Hematopoietic multipotent progenitor cell treated with erythropoietin and hydrocortisone succinate and interleukin-3 and kit ligand, for 17 days (in vitro differentiated cells): ENCODE measurements around the gene AMMECR1.

Experiments
- DNase-seq: peaks from one replicate; pipeline ENCODE4 v3.0.0-alpha.2; 2015; ENCODE audit warnings: low spot score

Gene AMMECR1

DNA sequence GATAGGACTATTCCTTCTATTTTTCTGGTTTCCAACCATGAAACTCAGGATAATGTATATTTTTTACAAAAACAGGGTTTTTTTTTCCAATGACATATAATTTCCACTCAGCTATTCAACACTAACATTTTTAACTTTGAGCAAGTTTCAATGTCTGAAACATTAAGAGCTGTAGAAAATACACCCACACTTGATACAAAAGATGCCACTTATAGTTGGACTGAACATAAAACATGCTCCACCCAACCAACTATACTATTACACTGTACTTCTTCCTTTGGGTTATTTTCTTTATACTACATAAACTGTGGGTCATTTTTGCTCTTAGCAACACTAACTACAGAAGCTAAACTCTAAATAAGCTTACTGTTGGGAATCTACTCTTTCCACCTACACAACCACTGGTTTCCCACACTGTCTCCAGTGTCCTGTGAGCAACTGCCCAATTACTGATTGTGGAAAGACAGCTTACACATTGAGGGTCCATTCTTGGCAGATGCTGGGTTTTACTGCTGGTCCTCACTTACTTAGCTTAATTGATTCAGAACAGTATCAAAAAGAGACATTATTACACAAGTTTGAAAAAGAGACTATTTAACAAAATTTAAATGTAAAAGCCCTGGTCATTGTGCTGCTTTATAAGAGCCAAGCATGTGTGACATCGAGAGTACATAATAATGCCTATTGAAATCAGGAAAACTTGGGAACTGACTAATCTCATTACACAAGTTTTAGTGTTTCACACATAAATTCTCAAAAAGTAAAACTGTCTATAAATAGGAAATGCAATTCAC, 6.3 kb downstream of the AMMECR1 start:
- DNase-seq = no peak

DNA sequence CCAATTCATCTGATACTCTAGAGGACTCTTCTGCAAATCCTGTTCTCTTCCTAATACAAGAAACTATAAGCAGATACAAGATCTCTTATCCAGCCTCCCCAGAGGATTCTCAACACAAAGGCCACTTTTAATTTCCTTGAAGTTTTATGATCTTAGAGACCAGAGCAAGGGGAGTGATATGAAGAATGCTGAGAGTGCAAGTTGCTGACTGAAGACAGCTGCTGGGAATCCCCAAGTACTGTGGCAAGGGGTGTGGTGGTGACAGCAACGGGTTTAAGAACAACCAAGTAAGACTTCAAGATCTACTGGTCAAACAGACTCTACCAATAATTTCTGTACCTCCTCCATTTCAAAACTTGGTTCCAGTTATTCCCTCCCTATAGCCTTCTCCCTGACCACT, 7.0 kb downstream of the AMMECR1 start:
- peak; percentile 67 for DNase-seq

DNA sequence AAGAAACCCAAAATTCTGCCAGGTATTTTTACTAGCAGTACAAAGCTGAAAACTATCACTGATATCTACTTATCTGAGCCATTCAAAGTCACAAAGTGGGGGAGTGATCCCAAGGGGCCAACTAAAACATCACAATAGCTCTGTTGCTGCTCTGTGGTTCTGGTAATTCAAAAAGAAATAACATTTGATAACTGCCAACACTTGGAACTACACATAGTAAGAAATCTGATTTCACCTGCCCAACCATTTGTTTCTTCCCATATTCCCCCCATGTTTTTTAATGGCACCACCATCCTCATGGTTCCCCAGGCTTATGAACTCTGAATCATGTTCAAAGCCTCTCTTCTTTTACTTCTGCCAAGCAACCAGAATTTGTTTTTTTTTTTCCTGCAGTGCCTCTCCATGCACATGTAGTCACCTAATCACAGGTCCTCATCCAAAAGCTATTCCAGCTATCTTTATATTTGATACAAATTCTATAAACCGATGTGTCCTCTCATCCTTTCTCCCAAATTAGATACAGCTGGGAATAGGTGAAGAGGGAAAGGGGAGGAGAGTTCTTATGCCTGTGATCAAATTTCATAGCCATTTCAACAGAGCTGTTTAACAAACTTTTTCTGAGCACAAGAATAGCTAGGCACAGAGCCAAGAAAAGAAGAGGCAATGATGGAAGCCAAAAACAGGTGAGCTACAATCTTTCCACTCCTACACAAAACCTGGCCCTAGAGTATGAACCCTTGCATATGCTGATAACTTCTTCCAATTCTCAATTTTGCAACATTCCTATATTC, 7.7 kb downstream of the AMMECR1 start:
- no peak for DNase-seq

DNA sequence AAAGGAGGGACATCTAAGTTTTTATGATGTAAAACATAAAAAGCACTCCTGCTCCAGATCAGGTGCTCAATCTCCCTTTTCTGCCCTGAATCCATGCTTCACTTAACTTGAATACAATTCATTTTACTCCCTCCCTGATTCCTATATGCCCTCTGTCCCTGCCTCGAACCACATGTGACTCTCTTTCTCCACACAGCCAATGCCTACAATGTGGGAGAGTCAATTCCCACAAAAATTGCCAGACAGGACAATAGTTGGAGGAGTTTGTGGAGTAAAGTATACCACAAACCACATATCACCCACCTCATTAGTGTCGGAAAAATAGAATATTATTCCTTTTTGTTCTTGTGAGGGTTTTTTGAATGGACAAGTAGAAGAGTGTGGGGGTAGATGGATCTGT, 9.7 kb downstream of the AMMECR1 start:
- DNase-seq = no peak

DNA sequence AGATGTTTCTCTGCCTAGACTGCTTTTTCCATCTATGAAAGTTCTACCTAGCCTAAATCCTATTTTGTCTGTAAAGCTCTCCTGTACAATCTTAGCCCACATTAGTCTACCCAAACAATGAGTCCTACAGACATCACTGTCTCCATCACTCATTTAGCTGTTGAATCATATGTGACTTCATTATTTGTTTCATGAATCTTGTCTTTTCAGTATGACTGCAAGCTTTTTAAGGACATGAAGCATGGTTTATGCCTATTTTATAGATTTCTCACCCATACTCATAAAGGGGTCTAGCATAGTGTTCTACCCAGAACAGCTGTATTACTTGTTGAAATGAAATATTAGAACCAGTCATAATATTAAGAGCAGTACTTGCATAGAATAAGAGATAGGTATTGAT, 13.0 kb downstream of the AMMECR1 start:
- DNase-seq = no peak

DNA sequence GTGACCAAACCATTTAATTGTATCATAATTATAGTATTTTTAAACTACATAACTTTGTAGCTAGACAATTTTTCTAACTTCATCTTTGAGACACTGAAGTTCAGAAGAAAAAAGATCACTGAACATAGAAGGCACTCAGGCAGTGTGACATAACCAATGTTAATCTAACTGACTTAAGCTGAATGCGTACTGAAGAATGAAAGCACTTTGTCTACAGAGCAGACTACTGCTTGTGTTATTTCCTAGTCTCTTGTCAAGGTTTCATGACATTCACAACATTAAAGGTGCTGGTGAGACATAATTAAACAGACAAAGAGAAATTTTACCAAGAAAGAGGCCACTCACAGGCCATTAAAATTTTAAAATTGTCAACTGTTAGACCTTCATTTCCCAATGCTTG, 13.5 kb downstream of the AMMECR1 start:
- no peak for DNase-seq

DNA sequence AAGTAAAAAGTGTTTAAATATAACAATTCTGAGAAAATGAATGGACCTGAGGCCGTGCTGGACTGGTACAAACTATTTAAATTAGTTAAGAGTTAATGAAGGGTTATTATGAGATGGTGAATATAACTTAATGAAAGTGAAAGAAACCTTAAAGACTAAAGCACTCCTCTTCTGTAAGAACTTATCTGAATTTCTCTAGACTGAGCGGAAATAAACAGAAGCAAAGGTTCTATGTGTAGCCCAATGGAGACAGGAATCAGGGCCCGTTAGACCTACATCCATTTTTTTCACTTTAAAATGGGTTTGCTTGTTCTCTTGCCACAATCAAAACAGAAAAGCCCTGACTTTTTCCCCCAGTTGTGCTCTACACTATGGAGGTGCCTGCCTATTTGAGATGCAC, 14.9 kb downstream of the AMMECR1 start:
- no peak for DNase-seq

DNA sequence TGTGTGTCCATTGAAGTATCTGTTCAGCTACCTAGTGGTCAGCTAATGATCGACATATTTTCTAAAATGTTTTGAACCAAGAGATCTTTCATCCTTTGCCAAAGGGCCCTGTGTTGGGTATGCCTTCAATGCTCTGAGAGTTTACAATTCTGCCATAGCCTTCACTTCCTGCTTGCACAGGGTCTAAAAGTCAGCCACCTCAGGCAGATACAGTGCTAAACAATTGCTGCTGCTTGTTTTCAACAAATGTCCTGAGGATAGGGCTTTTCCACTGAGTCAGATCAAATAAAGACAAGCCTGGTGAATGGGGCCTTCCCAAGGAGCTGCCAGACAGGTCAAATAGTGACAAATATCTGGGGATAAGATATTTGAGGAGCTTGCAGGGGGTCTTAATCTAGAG, 16.7 kb downstream of the AMMECR1 start:
- DNase-seq = no peak

DNA sequence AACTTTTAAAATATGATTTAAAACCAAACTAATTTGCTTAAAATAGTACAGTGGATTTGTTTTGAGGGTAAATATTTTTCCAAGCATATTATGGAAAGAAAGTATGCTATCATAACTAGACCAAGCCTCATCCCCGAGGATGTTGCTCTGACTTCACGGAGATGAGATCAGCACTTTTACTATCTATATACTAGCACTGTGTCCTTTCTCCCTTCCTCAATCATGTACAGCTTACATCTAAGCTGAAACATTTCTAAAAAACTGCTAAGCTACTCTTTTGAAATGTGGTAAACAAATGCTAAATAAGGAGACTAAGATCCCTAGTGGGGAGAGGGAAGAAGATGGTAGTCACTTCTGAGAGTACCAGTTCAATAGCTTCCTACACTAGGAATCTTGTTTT, 23.8 kb downstream of the AMMECR1 start:
- DNase-seq = peak; percentile 53

DNA sequence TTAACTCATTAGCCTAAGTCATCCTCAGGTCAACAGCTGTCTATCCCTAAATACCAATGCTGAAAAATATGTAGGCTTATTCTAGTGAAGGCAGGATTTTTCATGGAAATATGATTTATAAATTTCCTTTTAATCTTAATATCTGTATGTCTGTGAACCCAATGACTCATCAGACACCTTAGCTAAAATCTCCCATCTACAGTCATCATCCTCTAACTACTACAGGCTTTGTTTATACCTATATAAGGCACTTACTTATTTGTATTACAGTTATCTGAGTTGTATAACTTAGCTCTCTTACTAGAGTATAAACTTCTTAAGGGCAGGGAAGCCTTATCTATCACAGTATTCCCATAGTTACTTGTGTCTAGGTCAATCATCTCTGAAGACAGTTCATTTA, 24.2 kb downstream of the AMMECR1 start:
- DNase-seq = peak; percentile 30

DNA sequence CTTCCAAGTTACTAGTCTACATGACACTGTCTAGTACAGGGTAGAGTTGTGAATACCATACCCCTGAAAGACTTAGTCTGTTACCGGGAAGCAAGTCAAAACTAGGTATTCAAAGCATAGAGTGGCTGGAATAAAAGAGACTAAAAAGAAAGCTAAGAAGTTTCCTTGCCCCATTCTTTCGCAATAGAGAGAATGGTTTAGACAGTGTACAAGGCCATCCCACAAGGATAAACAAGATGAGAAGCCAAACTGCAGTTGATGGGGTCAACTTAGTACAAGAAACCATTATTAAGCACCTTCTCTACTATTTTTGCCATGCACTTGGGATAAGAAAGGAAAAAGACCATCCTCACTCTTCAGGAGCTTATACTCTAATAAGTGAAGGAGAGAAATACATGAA, 30.3 kb downstream of the AMMECR1 start:
- DNase-seq = no peak

DNA sequence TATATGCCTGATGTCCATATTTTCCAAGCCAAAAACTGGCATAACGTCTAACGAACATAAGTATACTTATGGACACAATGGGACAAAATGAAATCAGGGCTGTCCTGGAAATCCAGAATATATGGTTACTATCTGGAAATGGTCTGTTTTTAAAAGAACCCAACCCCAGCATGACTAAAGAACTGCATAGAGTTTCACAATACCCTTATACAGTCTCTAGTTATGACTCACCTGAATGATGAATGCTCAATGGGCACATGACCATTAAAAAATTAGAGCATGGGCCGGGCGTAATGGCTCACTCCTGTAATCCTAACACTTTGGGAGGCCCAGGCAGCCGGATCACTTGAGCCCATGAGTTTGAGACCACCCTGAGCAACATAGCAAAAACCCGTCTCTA, 31.8 kb downstream of the AMMECR1 start:
- DNase-seq = no peak

DNA sequence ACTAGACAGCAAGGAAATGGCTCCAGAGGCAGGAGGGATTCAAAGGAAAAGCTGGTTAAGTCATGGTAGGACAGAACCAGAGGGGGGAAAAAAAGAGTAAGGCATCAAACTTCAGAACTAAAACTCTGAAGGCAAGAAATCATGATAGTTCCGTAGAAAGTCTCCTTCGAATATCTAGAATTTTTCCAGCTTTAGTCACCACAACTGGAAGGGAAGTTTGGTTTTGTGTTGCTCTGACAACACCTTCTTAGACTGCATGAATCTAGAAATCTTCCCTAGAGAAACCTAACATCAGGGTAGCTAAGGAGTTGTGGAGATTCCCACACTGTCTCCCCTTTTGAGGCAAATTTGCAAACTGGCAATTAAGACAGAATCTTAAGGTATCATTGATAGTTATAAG, 33.7 kb downstream of the AMMECR1 start:
- no peak for DNase-seq

DNA sequence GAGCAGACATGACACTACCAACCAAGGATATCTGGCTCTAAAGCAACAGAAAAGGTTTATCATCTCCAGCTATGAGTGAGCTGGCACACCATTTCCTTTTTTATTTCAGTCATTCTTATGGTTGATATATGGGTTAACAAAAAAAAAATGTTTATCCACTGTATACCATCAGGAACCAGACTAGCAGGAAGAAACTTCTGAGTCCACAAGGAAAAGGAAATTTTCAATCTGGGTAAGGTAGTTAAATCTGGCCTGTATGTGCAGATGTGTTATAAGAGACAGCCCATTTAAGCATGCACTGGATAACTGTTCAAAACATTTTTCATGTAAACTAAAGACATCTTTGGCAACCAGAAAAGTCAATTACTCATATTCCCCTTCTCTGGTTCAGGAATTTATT, 35.0 kb downstream of the AMMECR1 start:
- DNase-seq = no peak

DNA sequence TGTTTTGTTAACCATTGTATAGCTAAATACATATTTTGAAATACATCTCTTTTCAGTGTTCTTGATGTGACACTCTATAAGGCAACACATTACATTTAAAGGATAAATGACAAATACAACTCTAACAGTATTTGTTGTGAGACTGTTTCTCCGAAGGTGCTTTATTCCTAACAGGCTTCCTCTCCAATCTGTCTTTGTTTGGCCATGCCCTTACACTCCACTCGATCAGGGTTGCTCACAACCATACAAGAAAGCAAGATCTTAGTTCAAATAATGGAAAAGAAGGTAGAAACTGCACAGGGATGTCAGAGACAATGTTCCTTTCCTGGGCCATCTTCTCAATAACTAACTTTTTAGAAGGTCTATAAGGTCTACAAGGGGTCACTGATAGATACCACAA, 36.5 kb downstream of the AMMECR1 start:
- DNase-seq = no peak

DNA sequence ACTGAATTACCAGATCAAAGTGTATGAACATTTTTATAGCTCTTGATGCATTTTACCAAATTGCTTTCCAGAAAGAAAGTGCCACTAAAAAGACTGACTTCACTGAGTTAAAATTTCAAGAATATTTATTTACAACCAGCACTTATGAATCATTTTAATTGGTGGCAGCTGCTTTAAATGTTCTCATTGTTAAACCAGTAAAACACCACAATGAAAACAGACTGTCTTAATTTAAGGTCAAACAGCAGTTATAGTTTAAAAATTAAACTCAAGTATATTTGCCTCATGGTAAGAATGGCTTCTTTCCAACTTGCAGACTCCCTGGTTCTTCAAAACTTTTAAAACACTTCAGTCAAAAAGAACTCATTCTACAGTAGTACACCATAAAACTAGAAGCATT, 36.9 kb downstream of the AMMECR1 start:
- no peak for DNase-seq

DNA sequence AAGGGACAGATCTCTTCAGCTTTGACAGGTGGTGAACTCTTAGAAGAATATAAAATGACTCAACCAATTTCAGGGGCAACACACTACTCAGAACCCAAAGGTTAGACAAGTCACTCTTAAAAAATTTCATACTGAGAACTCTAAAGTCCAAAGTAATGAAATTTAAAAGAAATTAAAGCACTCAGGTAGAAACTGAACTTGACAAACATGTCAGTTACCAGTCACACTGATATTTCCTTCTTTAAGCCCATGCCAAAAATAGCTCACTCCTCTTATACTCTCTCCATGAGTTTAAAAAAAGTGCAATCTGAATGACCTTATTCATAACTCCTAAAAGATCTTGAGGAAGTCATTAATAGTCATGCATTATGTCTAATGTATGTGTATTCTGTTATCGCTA, 40.3 kb downstream of the AMMECR1 start:
- no peak for DNase-seq

DNA sequence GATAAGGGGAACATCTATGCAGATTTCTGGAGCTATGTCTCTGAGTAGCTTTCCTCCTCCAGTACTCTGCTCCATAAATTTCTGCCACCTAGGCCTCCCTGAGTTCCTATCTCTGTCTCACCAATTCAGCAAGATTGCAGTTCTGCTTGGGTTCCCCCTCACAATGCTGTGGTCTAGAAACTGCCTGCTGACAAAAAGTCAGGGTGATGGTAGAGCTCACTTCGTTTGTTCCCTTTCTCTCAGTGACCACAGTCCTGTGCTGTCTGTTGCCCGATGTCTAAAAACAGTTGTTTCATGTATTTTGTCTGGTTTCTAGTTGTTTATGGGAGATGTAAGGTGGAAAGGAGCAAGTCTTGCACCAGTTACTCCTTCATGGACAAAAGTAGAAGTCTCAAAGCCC, 41.1 kb downstream of the AMMECR1 start:
- no peak for DNase-seq

DNA sequence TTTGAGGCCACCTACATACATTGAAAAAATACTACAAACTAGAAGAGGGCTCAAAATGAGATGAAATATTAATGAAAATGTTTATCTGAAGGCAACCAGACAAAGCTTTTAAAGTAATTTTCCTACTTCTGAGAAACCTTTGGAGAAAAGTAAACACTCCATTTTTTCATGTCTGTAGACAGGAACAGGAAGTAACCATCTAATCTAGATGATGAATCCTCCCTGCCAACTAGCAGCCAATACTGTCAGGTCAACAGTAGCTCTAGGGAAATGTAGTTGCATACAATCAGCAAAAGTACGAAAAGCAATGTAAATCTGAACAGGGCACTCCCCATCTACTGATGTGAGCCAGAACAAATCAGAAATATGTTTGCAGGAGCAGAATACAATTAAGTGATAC, 49.0 kb downstream of the AMMECR1 start:
- no peak for DNase-seq

DNA sequence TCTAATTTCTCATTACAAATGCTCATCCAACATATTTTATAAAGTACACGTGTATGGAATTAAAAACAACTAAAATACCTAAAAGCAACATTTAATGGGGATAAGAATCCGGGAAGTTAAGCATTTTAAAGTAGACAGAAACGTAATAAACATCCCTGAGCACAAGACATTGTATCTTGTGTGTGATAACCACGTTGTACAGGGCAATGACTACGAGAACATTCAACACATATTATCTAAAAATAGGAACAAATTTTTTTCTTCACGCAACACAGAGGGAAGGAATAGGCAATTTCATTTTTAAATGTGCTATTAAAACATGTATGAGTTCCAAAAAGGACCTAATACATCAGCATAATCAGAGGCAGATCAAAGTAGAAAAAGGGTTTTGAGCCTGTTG, 49.5 kb downstream of the AMMECR1 start:
- no peak for DNase-seq

DNA sequence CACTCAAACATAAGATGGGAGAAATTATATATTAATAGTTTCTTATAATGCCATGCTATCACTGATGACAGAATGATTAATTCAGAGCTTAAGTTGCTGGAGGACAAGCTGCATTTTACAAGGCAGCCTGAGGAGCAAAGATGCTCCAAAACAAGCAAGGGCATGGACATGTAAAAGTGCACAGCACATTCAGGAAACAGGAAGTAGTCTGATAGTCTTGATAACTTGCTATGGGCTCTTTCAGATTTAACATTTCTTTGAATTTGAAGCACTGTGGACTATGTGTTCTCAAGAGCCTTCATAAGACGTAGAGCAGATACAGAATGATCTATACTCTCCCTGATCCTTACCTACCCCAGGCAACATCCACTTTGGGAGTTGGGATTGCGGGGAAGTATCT, 50.0 kb downstream of the AMMECR1 start:
- DNase-seq = no peak

DNA sequence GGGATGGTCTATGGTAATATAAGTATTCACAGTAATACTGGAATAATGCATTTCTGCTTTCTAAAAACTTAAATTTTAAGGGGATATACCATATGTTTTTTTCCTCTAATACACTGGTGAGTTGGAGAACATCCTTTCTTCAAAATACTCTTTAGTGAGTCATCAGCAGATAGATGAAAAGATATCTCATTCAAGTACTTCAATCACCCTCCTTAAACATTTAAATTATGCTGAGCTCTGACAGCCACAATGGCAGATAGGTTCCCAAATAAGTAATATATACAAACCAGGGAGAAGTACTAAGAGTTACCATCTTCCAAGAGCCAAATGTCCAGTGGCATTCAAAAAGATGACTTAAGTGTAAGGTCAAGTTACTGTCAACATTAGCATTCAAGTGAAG, 52.2 kb downstream of the AMMECR1 start:
- no peak for DNase-seq

DNA sequence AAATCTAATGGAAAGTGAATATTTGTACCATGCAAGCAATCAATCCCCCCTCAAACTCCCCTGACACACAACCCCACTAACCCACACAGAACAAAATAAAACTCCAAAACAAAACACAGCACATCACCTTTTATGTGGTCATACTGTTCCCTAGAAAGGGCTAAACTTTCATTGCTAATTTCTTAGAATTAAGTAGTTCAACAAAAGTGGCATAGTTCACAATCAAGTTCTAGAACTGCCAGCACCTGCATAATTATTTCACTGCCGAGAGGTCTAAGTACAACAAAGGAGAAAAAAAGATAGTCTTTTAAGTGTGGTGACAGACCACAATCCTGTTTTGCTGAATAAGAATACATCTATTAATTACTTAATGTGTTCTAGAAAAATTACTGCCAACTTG, 58.8 kb downstream of the AMMECR1 start:
- DNase-seq = no peak

DNA sequence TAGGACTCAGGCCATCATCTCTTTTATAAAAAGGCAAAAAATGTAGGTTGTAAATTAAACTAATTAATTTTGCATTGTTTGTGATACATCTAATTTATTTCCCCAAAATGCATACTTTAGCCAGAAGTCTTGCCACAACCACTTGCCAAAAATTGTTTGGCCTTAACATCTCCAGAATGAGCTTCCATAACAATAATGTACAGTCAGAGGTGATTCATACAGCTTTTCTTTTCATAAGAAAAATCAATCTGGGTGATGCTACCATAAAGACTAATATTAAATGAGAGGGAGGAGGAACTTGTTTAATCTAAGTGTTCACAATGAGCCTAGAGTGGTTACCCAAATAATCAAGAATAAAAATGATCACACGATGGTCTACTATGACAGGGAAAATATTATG, 59.3 kb downstream of the AMMECR1 start:
- DNase-seq = no peak
